HAP-1 (cell line): ENCODE results near the gene ZBTB46.

Experiments
- DNase-seq, 2 experiments: peaks; one replicate each; pipeline ENCODE4 v3.0.0-alpha.2; 2016 to 2020; ENCODE audit warnings: low spot score in 2 of 2
- H3K27me3 ChIP-seq: fragments of 250-450 bp; sonication (Bioruptor Pico); 2 replicates; pipeline ENCODE4 v1.5.1; 2020; ENCODE audit warnings: low read depth, mild to moderate bottlenecking, moderate library complexity
- H3K36me3 ChIP-seq: fragments of 250-450 bp; sonication (Bioruptor Pico); replicated peaks from 2 replicates; pipeline ENCODE4 v1.5.1; 2020; ENCODE audit warnings: mild to moderate bottlenecking
- H3K4me1 ChIP-seq: fragments of 250-450 bp; sonication (Bioruptor Pico); 2 replicates; pipeline ENCODE4 v1.5.1; 2020; ENCODE audit warnings: mild to moderate bottlenecking
- H3K4me3 ChIP-seq: fragments of 250-450 bp; sonication (Bioruptor Pico); 2 replicates; pipeline ENCODE4 v1.5.1; 2020; ENCODE audit warnings: mild to moderate bottlenecking, moderate library complexity
- H3K9me3 ChIP-seq: fragments of 250-450 bp; sonication (Bioruptor Pico); 2 replicates; pipeline ENCODE4 v1.5.1; 2020; ENCODE audit warnings: mild to moderate bottlenecking, moderate library complexity
- in situ Hi-C: fragments of 300-500 bp; cut with MboI; formaldehyde crosslinking; loops from 3 replicates; pipeline ENCODE4 v1.14.3; 2020; ENCODE audit warnings: low sequenced_read_pairs, inconsistent platforms, mixed read lengths

The ZBTB46 gene

DNA sequence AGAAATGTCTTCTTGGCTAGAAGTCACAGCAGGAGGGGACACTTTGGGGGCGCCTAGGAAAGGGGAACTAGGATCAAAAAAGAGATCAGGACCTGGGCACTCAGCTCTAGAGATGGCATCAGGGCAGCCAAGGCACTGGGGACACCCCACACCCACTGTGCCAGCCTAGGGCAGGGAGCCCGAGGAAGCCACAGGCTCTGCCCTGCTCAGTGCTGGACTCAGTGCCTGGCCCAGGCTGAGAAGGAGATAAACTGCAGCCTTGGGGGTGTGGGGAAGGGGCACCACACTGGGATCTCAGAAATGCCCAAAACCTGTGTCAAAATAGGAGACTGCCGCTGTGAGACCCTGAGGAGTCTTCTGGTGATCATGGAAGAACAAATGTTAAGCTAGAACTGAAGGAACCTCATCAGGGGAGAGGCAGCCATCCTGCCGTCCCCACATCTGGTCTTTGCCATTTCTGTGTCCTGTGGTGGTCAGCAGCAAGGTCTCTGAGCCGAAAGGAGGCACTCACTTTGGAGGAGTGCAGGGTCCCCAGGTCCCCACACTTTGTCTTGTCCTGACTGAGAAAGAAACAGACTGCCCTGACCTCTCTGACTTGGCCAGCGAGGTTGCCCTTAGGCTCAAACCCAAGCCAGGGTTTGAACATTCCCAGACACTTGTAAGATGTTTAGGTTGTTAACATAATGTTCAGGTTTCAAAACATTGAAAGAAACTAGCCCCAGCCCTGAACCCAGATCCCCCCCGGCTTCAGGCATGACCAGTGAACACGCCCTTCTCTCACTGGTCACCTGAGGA is 125.6 kb downstream of the ZBTB46 start:
- H3K4me1 ChIP-seq = peaks cover 4% of the 10 kb centered on the region
- H3K4me3 ChIP-seq = no peak overlapping the region
- no peaks in the 10 kb centered on the region for H3K27me3 ChIP-seq
- no peaks in the 10 kb centered on the region for H3K9me3 ChIP-seq
- DNase-seq = no peak
- H3K36me3 ChIP-seq = peaks cover 41% of the 10 kb centered on the region
- in situ Hi-C loops = no loop called here

DNA sequence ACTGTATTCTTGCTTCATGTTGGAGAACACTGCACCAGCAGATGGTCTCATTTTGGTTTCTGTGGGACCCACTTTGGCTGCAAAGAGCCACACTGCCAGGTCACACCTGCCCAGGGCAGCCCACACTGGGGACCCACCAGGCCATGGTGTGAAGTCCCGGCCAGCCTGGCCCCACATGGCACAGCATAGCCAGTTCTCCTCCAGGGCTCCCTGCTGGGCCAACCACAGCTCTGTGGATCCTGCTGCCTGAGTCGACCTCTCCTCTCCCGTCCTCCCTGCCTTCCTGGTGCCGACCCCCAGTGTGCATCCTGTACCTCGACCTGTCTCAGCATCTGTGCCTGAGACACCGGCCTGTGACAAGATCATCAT is 126.3 kb downstream of the ZBTB46 start:
- in situ Hi-C loops = no loop called here
- Histone ChIP-seq H3K36me3 (peaks cover 36% of the 10 kb centered on the region), H3K4me1 (peaks cover 4% of the 10 kb centered on the region), H3K27me3 (no peaks in the 10 kb centered on the region), H3K4me3 (no peak overlapping the region), H3K9me3 (no peaks in the 10 kb centered on the region)
- no peak for DNase-seq

DNA sequence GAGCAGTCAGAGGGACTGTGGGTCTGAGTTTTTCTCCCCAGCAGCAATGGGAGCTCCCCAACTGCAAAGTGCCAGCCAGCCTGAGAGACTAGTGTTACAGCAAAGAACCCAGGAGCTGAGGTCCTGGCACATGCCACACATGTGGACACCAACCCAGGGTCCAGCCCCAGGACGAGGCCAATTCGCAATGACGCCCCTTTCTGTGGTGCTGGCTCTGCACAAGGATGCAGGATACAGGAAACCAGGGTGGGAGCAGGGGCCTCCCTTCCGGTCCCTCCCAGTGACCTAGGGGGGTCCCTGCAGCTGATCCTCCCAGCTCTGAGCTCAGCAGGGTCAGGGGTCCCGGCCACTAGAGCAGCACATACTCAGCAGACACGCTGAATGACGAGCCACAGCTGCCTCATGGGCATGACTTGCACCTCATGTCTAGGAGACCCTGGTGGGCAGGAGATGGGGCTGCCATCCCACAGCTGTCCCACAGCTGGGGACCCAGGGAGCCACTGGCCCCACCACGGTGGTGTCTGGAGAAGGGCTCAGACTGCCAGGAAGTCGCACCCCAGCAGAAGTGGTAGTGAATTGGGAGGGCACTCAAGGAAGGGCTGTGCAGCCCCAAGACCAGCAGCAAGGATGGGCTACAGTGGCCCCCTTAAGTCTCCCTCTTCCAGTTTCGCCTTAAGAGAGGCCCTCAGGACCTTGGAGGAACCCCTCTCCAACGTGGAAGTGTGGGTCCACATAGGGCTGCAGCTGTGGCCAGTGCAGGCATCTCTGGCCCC is 126.9 kb downstream of the ZBTB46 start:
- no peak for DNase-seq
- Histone ChIP-seq H3K36me3 (peaks cover 30% of the 10 kb centered on the region), H3K4me3 (no peak overlapping the region), H3K27me3 (no peaks in the 10 kb centered on the region), H3K9me3 (no peaks in the 10 kb centered on the region), H3K4me1 (peaks cover 4% of the 10 kb centered on the region)
- in situ Hi-C loops = no loop called here

DNA sequence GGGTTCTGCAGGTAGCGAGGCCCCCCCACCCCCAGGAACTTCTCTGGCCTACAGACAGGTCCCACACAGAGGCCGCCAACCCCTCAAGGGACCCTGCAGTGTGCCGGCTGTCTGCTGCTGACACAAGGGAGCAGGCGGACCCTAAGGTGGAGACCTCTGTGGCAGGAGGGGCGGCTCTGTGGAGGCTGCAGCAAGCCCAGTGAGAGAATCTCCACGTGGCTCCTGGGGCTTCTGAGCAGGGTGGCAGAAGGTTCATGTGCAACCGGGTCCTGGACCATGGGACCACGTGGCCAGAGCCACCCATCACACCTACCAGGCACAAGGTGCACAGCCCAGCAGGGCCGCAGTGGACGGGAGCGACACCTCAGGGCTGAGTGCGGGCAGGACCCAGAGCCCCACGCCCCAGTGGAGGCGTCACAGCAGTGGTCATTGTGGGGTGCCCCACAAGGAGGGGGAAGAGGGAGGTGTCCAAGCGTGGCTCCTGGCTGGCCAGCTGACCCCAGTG is 127.5 kb downstream of the ZBTB46 start:
- no peak for DNase-seq
- in situ Hi-C loops = no loop called here
- Histone ChIP-seq H3K4me3 (no peak overlapping the region), H3K36me3 (peaks cover 26% of the 10 kb centered on the region), H3K4me1 (peaks cover 4% of the 10 kb centered on the region), H3K9me3 (no peaks in the 10 kb centered on the region), H3K27me3 (no peaks in the 10 kb centered on the region)

DNA sequence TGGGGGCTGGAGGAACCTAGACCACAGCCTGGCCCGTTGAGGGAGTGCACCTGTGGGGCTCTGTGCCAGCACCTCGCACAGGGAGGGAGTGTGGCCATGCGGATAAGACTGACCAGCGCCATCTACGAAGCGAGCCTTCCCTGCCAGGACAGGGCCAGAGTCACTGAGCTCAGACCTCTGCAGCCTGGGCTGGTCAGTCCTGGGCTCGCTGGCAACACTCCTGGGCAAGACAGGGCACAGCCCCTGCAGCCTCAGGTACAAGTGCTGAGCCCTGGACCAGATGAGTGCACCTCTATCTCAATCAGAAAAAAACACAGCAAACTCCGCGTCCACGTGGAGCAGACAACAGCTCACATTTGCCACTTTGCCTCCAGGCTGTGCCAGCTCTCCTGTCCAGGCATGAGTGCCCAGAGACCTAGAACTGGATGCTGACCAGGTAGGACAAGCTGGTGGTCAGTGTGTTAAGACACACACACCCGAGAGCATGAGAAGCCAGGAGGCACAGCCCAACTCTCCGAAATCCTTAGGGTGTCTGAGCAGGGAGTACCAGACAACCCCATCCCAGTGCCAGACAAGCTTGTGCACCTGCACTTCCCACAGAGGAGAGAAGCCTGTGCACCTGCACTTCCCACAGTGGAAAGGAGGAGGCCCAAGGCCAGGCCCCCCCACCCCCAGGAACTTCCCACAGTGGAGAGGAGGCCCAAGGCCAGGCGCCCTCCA is 128.2 kb downstream of the ZBTB46 start:
- peaks cover 4% of the 10 kb centered on the region for H3K4me1 ChIP-seq
- DNase-seq = no peak
- in situ Hi-C loops = no loop called here

DNA sequence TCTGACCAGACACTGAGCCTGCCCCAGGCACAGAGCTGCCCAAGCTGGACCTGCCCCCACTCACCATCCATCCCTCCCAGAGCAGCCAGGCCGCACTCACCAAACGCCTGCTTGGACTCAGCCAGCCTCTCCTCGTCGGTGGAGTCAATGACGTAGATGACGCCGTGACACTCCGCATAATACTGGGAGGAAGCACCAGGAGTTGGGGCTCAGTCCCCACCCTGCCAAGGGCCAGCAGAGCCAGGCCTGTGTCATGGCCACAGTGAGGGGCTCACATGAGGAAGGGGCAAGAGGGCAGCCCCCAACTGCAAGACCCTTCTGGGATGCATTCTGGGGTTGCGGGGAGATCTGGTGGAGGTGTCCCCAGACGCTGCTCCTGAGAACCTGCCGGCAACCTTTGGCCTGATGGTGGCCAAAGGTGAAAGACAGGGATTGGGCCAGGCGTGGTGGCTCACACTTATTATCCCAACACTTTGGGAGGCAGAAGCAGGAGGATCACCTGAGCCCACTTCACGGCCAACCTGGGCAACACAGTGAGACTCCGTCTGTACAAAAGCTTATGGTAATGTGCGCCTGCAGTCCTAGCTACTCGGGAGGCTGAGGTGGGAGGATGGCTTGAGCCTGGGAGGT is 128.9 kb downstream of the ZBTB46 start:
- Histone ChIP-seq H3K4me1 (peaks cover 4% of the 10 kb centered on the region), H3K36me3 (peaks cover 26% of the 10 kb centered on the region), H3K27me3 (no peaks in the 10 kb centered on the region), H3K9me3 (no peaks in the 10 kb centered on the region), H3K4me3 (no peak overlapping the region)
- in situ Hi-C loops = no loop called here
- DNase-seq = peak in 1 of 2 experiments; percentile 13

More for the DNA sequence above, 128.2 kb downstream of the ZBTB46 start:
- H3K27me3 ChIP-seq = no peaks in the 10 kb centered on the region
- H3K36me3 ChIP-seq = peaks cover 26% of the 10 kb centered on the region
- H3K4me3 ChIP-seq = no peak overlapping the region
- no peaks in the 10 kb centered on the region for H3K9me3 ChIP-seq

DNA sequence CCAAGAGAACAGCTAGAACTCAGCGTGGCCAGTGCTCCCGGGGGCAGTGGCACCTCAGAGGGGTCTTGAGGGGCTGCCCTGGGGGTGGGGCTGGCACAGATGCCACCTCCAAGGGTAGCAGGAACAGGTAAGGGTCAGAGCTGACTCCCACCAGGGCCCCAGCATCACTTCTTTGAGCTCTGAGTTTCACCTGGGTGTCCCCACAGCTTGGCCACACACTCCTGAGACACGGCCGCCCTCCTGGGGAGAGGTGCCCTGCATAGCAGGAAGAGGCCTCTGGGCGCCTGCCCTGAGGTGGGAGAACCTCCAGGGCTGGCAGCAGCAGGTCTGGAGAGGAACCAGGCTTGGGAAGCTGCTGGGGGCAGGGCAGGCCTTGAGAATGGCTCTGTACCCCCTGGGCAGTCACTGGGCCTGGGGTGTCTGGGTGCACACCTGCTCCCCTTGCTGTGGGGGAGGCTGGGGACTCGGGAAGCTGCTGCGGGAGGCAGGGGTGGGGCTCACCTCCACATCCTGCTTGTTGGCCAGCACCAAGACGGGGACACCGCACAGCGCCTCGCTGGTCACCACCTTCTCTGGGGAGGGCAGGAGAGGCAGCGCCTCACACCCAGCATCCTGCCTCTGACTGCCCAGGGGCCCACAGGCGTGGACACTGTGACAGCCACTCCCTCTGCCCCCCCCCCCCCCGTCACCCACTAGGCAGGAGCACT is 129.6 kb downstream of the ZBTB46 start:
- Histone ChIP-seq H3K4me3 (no peak overlapping the region), H3K27me3 (no peaks in the 10 kb centered on the region), H3K4me1 (peaks cover 3% of the 10 kb centered on the region), H3K9me3 (no peaks in the 10 kb centered on the region), H3K36me3 (peaks cover 24% of the 10 kb centered on the region)
- in situ Hi-C loops = no loop called here
- peak in 1 of 2 experiments; percentile 17 for DNase-seq

DNA sequence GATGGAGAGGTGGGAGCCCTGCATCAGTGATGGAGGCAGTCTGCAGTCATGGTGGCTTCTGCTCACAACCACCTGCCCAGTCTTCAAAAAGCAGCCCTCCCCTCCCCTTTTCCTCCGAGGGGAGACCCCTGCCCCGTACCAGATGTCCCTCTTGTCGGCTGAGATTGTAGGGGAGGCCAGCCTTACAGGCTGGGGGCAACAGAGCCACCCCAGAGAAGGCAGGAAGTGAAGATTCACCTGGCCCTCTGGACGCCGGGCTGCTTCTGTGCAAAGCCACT is 130.1 kb downstream of the ZBTB46 start:
- no peaks in the 10 kb centered on the region for H3K4me1 ChIP-seq
- no peaks in the 10 kb centered on the region for H3K27me3 ChIP-seq
- DNase-seq = no peak
- H3K4me3 ChIP-seq = no peak overlapping the region
- in situ Hi-C loops = no loop called here
- peaks cover 19% of the 10 kb centered on the region for H3K36me3 ChIP-seq
- no peaks in the 10 kb centered on the region for H3K9me3 ChIP-seq

DNA sequence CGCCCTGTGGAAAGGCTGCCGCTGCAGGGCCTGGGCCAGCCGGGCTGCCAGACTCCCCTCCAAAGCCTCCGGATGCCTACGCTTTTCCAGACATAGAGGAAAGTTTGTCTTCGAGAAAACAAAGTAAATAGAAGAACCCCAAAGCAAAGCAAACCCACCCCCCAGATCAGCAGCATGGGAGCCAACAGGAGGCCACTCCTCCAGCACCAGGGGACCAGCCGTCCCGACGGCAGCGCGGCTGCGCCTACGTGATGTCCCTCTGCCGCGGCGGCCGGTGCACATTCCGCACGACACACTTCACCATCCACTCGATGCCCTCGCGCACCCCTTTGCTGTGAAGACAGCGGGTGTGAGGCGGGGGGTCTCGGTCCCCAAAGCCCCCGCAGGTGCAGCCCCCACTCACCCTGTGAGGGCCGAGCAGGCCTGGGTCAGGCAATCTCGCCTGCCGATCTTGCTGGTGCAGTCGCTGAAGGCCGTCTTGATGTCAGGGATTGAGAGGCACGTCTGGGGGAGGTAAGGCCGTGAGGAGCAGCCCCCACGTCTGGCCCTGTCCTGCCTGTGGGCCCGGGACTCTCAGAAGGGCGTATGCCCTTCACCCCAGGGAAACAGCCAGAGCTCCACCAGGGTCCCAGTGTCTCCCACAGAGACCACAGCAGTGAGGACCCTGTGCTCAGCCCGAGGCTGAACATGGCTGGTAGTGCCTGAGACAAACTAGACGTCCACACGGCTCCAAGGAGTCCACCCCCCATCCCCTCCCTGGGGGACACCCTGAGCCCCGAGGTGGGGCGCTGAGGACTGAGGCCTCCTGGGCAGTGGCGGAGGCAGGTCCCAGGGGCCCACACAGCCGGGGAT is 130.6 kb downstream of the ZBTB46 start:
- H3K36me3 ChIP-seq = peaks cover 17% of the 10 kb centered on the region
- in situ Hi-C loops = no loop called here
- DNase-seq = peak in 1 of 2 experiments; percentile 16
- H3K27me3 ChIP-seq = no peaks in the 10 kb centered on the region
- H3K4me3 ChIP-seq = no peak overlapping the region
- no peaks in the 10 kb centered on the region for H3K4me1 ChIP-seq
- no peaks in the 10 kb centered on the region for H3K9me3 ChIP-seq

DNA sequence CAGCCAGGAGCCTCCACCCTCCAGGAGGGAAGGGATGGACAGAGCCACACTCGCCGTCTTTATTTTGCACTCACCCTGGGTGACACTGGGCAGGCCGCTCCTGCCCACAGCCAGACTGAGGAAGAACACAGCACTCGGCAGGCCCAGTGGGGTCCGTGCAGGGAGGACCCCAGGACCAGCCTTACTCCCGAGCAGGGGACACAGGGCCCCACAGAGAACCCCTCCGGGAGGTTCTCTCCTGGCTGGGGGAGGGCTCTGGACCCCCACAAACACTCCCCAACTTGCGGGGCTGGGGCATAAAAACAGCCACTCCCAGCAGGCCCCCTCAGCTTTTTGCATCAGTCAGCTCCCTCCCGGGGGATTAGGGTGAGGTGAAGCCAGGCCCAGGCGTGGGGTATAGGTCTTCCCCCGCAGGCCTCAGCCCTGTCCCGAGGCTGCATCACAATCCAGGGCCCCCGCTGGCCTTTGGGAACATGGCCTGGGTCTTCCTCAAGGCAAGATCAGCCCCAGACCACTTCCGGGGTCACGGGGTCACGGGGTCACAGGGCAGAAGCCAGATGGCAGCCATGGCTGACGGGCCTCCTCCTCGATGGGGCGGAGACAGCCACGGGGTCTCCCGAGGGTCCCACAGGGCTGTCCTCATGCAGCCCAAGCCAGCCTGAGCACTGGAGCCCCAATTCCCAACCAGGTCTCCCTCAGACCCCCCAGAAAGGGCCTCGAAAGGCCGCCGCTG is 131.4 kb downstream of the ZBTB46 start:
- in situ Hi-C loops = no loop called here
- Histone ChIP-seq H3K27me3 (no peaks in the 10 kb centered on the region), H3K4me1 (no peaks in the 10 kb centered on the region), H3K4me3 (no peak overlapping the region), H3K36me3 (peaks cover 9% of the 10 kb centered on the region), H3K9me3 (no peaks in the 10 kb centered on the region)
- peak in 1 of 2 experiments; percentile 24 for DNase-seq

DNA sequence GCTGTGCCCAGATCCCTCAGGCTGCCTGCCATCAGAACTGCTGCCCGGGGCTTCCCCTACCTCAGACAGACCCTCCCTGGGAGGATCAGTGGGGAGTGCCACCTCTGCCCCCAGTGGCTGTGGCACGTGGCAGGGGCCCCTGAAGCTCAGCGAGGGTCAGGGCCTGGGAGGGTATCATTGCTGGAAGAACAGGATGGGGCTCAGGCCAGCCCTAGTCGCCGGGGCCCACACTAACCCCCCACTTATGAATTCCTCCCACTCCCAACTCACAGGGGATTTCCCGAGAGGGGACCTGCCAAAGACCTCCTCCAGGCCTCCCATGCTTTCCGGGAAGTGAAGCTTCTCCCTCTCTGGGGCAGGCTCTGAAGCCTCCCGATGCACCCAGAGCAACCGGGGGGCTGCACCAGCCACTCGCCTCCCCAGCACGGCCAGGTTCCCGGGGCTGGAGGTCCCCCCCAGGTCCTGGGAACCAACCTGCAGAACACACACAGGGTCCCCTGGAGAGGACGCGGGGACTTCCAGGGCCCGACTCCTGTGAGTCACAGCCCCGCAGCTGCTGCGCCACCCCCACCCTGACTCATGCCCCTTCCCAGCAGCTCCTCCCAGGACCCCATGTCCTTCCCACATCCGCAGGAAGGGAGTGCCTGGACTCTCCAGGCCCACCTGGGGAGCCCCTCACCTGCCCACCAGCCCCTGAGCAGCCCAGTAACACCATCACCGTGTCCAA is 132.2 kb downstream of the ZBTB46 start:
- in situ Hi-C loops = no loop called here

More for the DNA sequence above, 132.2 kb downstream of the ZBTB46 start:
- Histone ChIP-seq H3K4me1 (no peaks in the 10 kb centered on the region), H3K36me3 (peaks cover 6% of the 10 kb centered on the region), H3K27me3 (no peaks in the 10 kb centered on the region), H3K4me3 (no peak overlapping the region), H3K9me3 (no peaks in the 10 kb centered on the region)
- DNase-seq = peak in 1 of 2 experiments; percentile 20
